Head of caudate nucleus (tissue), 42 donors: ENCODE results near the gene TRIM40.

Experiments used
- DNase-seq, 42 donors: peaks; one replicate each; pipeline versions ENCODE4 v3.0.0 to v3.0.0-alpha.2; 2020 to 2021; ENCODE audit warnings: mixed read lengths in 7 of 42
- intact Hi-C: fragments of 100-400 bp; cut with DNase I; formaldehyde crosslinking; loops from one replicate; pipeline ENCODE4 v1.15.0; 2022

TRIM40 gene

GRCh38 chr6:30142665-30143064 is 6.7 kb downstream of the TRIM40 start:
- intact Hi-C loops, result no loop called here
- no peak for DNase-seq

DNA sequence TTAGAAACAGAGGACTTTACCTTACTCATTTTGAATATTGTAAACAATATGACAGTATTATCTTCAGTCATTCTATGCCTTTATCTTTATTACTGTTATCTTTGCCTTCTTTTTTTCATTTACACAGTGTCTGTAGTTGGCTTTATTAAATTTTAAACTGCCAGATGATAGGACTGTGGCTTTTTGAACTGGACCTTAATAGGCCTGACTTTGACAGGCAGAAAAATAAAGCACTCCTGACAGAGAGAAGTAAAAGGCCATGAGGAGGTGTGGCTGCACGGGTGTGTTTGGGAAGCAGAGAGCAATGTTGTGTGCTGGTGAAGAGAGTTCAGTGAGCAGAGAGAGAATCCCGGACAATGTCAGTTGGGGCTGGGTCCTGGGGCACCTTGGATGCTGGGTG is 7.8 kb downstream of the TRIM40 start:
- DNase-seq, result no peak
- intact Hi-C loops, result no loop called here

DNA sequence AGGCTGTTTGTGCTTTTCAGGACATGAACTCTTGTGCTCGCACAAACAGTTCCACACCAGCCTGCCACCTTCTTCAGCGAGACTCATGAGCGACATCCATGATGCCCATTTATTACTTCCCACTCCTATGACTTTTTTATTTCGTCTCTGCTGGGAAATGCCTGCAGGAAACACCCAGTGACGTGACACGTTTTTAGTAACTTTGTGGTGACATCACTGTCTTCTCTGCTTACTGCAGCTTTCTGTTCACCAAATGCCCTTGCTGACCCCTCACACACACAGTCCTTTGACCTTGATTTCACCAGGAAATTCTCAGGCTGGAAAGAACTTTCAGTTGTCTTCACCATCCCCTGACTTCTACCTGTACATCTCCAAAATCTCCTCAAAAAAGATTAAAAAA is 8.9 kb downstream of the TRIM40 start:
- DNase-seq, result peak in 1 of 42 donors; percentile 17
- intact Hi-C loops, result no loop called here

GRCh38 chr6:30145818-30146217 is 9.9 kb downstream of the TRIM40 start:
- intact Hi-C loops, result no loop called here
- peak in 1 of 42 donors; percentile 17 for DNase-seq

DNA sequence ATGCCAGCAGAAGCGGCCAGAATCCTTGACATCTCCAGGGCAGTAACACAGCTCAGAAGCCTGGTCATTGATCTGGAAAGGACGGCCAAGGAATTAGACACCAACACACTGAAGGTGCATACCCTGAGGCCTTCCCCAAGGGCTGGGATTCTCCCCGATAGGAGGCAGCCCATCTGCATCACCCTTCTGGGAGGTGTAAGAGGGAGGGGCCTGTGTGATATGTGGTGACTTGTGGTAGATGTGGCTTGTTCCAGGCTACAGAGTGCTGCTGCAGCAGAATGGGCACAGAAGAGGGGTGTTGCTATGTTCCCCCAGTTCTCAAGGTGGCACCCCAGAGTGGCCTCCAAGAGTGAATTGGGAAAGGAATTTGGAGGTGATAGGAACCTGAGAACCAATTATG is 11.2 kb downstream of the TRIM40 start:
- peak in 1 of 42 donors; percentile 14 for DNase-seq
- intact Hi-C loops, result no loop called here

DNA sequence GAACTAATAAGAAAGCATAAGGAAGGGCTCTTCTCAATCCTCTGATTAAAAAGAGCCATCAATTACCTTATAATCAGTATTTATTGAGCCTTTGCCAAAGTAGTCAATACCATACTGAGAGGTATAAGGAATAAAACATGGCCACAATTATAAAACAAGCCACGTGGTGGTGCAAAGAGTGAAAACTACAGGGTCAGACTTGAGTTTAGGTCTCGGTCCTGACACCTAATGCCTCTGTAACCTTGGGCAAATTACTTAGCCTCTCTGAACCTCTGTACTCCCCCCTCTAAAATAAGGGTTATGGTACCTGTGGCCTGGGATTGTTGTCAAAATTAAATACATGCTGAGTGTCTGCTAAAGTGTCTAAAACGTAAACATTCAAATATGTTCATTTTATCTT is 13.3 kb downstream of the TRIM40 start:
- DNase-seq, result peak in 1 of 42 donors; percentile 1
- intact Hi-C loops, result no loop called here

DNA sequence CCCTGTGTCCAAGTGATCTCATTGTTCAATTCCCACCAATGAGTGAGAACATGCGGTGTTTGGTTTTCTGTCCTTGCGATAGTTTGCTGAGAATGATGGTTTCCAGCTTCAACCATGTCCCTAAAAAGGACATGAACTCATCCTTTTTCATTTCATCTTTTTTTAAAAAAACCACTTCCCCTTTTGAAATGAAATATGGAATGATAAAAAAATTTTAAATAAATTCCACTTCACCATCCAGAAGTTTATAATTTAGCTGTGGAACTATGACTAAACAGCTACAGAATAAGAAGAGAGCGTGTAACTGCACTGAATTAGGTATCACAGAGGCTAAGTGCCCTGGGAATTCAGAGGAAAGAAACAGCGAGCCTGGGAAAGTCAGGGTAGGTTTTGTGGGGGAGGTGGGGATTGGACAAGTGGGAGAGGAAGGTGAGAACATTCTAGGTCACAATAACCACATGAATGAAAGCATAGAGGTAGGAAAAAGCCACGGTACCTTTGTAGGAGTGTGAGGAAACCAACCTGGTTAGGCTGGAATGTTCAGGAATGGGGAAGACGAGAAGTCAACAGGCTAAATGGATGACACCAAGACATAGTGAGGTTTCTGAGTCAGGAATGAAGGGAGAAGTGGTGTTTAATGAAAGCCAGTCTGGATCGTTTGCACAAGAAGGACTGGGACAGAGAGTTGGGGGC is 14.1 kb downstream of the TRIM40 start:
- no peak for DNase-seq

GRCh38 chr6:30150671-30151395 is 14.9 kb downstream of the TRIM40 start:
- DNase-seq, result peak in 1 of 42 donors; percentile 24
- intact Hi-C loops, result no loop called here

More for the DNA sequence above, 14.1 kb downstream of the TRIM40 start:
- intact Hi-C loops, result no loop called here

DNA sequence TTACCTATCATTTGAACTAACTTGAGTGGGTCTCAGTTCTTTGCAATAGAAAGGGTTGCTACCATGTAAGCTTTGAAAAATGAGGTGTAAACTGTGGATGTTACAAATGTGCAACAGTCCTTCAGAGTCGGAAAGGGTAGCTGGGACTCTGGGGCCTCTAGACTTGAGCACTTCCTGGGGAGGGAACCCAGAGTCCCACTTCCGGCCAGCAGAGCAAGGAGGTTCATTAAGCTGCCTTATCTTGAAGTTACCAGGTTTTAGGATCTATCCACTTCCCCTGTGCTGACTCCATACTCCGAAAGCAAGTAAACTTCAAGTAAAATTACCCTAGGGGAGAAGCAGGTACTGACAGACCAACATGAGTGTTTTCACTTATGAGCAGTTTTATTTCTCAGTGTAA is 15.6 kb downstream of the TRIM40 start:
- DNase-seq, result no peak
- intact Hi-C loops, result no loop called here

GRCh38 chr6:30152016-30152673 is 16.2 kb downstream of the TRIM40 start:
- DNase-seq, result no peak
- intact Hi-C loops, result no loop called here

DNA sequence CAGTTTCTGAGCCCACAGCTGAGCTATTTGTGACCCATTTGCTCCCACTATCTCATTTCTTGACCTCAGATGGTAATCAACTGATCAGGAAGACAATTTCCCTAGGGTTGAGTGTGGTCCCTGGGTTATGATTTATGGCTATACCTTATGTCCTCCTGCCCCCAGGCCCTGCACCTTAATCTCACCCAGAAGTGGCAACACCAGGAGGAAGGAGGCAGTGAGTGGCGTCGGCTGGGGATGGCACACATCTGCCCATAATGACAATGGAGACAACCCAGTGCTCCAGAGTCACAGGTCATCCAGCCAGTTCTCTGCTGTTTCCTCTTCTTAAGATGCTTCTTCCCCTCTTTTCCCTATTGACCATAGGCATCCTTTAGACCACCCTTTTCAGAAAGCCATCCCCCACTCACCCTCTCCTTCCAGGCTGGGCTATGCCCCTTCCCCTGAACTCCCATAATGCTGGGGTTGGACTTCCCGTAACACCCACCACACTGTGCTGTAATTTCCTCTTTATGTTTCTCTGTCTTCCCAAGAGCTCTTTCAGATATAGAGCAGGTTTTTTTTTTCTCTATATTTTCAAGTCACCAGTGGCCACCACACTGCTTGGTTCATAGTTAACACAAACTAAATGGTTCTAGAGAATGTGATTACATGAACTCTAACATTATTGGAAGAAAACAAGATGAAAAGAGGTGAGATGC is 17.1 kb downstream of the TRIM40 start:
- DNase-seq, result no peak

DNA sequence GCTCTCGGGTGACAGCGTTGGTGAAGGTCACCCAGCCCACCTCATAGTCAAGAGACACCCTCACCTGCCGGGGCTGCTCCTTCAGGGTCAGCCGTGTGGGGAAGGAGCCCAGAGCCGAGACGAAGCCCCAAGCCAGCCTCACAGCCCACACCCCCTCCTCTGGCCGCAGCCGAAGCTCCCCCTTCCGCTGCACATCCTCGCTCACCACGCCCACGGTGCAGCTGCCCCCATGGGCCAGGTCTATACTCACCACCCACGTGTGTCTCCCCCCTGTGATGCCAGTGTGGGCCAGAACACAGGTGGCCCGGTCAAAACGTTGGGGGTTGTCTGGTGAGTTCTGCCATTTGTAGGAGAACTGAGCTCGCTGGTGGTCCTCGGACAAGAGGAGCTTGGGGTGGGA is 18.1 kb downstream of the TRIM40 start:
- no peak for DNase-seq
- intact Hi-C loops, result no loop called here

More for the DNA sequence above, 17.1 kb downstream of the TRIM40 start:
- intact Hi-C loops, result no loop called here

GRCh38 chr6:30154709-30155519 is 19.0 kb downstream of the TRIM40 start:
- intact Hi-C loops, result no loop called here
- no peak for DNase-seq

DNA sequence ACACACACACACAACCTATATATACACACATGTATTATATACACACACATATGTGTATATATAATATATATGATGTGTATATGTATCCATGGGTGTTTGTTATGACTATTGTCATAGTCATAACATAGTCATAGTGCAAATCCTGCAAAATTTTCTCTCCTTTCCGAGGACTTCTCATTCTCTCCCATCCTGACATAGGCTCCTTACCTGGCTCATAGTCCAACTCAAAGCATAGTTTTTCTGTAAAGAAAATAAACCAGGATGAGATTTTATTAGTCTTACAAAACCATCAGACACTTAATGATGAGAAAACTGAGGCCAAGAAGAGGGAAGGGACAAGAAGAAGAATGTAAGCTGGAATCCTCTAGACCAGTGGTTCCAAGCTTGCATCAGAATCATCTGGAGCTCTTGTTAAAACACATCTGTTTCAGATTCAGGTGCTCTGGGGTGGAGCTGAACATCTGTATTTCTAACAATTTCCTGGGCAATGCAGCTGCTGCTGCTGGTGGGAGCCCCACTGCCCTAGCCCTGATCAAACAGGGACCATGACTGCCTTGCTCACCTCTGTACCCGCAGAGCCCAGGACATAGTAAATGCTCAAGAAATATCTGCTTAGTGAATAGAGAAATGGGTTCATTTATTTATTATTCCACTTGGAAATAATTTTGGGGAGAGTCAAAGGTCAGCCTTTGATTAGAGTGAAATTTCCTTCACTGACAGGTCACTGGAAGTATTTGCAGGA is 19.8 kb downstream of the TRIM40 start:
- DNase-seq, result no peak
- intact Hi-C loops, result no loop called here

GRCh38 chr6:30156262-30156599 is 20.3 kb downstream of the TRIM40 start:
- intact Hi-C loops, result no loop called here
- DNase-seq, result no peak

- no peak for DNase-seq
- intact Hi-C loops, result no loop called here
Observed at GRCh38 chr6:30156774-30157173, 20.8 kb downstream of the TRIM40 start.

DNA sequence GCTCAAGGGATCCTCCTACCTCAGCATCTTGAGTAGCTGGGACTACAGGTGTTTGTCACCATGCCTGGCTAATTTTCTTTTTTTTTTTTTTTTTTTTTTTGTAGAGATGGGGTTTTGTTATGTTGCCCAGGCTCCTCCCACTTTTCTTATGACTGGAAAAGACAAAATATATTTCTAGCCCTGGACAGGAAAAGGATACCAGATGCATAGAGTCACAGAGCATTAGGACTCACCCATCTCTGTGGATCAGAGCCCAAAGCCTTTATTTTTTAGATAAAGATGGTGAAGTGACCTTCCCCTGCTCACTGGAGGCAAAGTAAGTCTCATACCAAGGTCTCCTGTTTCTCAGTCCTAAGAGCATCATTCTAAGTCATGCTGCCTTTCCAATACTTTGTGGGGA is 21.6 kb downstream of the TRIM40 start:
- intact Hi-C loops, result no loop called here
- no peak for DNase-seq

DNA sequence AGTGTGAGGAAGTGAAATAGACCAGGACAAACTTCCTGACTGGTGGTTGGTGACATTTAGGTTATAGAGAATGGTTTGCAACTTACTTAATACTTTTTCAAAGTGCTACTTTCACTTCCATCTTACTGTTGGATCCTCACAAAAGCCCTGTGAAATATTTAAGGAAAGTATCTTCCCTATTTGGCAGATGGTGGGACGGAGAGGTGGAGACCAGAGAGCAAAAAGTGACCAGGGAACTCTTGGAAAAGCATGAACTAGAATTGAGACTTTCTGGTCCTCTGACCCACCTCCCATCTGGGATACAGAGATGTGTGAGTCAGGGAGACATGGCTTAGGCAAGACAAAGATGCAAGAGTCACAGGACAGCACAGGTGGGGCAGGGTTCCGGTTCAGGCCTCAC is 22.1 kb downstream of the TRIM40 start:
- intact Hi-C loops, result no loop called here
- DNase-seq, result no peak
